ENCODE results near the gene PFDN5. TPM values are rescaled to one million over a fixed set of nuclear protein-coding genes. Genes with fewer than 3 reads are reported as not detected.

Gene PFDN5
- 277 TPM for polyA plus RNA-seq (2013, experiment 1 of 2)
- 277 TPM for polyA plus RNA-seq (2013, experiment 2 of 2)

DNA sequence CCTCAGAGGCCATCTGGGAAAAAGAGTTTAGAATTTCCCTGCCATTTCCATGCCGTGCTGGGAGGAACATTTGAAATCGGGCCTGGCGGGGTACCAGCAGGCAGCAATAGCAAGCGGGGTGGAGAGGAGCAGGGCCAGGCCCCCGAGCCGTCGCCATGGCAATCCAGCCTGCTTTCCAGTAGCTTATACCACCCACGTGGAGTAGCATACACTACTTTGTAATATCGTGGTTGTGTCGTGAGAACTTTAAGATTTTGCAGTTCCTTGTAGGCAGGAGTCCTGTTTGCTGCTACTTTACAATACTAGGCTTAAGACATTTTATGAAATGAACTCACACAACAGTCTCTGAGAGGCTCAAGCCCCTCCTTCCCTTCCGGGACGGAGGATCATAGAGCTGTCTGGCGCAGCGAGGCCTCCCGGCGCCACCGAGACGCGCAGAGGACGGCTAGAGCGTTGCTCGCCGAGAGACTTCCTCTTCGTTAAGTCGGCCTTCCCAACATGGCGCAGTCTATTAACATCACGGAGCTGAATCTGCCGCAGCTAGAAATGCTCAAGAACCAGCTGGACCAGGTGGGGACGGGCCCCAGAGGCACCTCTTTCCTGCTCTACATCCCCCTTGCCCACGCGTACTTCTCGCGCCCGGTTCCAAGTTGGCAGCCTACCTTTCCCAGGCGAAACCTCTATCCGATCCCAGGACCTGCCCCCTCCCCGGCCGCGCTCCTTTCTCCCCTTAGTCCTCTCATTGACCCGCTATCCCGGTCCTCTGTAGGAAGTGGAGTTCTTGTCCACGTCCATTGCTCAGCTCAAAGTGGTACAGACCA lies at the start of gene PFDN5:
Gene PFDN5, plus strand, starts transcription at position 473 of the 821 bp plus-strand sequence. Its CDS starts 26 bp downstream, at position 499.
- Histone ChIP-seq H3K79me1 (ENCODE audit: low read length) (peaks cover 10% of the 10 kb centered on the region), H3K4ac (ENCODE audit: low read depth, low read length) (peak within 1 kb of the TSS; percentile 25), H3K9ac (ENCODE audit: low read length) (peak within 1 kb of the TSS; percentile 78), H3K23ac (ENCODE audit: low read length) (peak within 1 kb of the TSS; percentile 68), H3K36me3 (ENCODE audit: control insufficient read depth, insufficient read depth, low read length) (peaks cover 10% of the 10 kb centered on the region), H2BK15ac (replicated peaks; ENCODE audit: low read depth) (no peak within 1 kb of the TSS), H2BK120ac (ENCODE audit: low read depth, low read length) (no peak within 1 kb of the TSS), H4K8ac (ENCODE audit: low read depth, low read length) (no peak within 1 kb of the TSS), H3K79me2 (ENCODE audit: control insufficient read depth, insufficient read depth, low read length) (peaks cover 16% of the 10 kb centered on the region), H3K4me1 (ENCODE audit: control insufficient read depth, low read depth, low read length) (peaks cover 4% of the 10 kb centered on the region), H3K18ac (ENCODE audit: low read length) (no peak within 1 kb of the TSS), H4K5ac (ENCODE audit: low read length) (no peak within 1 kb of the TSS), H3K27ac (ENCODE audit: low read depth, low read length) (peak within 1 kb of the TSS; percentile 19), H3K56ac (ENCODE audit: low read length) (peak within 1 kb of the TSS; percentile 92), H3K4me3 (ENCODE audit: low read length) (peak within 1 kb of the TSS; percentile 49), H3K27me3 (ENCODE audit: insufficient read depth, low read length, poor library complexity) (no peaks in the 10 kb centered on the region), H2AK5ac (ENCODE audit: low read length) (peak within 1 kb of the TSS; percentile 13), H2BK5ac (ENCODE audit: low read length) (peak within 1 kb of the TSS; percentile 57), H3K4me2 (ENCODE audit: low read length) (peak within 1 kb of the TSS; percentile 99)
- no CpG with 5 or more reads among the region's 42 CpGs for WGBS (ENCODE audit: extremely low coverage, insufficient coverage, low lambda C conversion rate)
- peak; percentile 95 for DNase-seq

DNA sequence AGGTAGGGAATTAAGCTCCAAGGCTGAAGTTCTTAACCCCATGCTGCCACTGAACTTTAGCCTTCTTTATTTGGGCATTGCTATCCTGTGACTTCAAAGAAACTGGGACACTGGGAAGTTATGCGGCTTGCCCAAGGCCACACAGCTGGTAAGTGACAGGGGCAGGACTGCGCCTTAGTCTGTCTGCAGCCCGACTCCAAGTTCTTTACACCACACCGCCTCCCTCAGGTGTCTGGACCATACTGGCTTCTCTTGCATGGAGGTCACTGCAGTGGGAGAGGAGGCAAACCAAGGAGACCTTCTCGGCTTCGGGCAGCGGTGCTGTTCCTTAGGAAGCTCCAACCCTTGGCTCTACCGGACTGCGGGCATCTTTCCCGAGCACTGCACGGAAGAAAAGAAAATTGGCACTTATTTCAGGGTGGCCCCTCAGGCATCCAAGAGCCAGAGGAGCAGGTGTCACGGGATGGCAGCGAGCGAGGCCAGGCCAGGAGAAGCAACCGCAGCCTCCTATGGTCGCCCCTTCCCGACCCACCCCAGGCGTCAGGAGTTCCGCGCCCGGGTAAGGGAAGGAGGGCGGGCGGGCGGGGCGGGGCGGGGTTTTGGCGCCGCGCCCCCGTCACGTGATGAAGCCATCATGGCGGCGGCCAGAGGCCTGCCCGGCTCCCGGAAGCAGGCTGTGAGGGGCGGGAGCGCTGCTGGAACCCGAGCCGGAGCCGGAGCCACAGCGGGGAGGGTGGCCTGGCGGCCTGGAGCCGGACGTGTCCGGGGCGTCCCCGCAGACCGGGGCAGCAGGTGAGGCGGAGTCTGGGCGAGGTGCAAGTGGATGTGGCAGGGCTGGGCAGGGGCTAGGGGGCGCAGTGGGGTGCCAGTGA lies 43.6 kb upstream of the PFDN5 start:
- Histone ChIP-seq H3K4ac (ENCODE audit: low read depth, low read length) (peak overlapping the region; percentile 41), H3K4me3 (ENCODE audit: low read length) (peak overlapping the region; percentile 91), H2BK5ac (ENCODE audit: low read length) (peak overlapping the region; percentile 55), H3K27me3 (ENCODE audit: insufficient read depth, low read length, poor library complexity) (no peaks in the 10 kb centered on the region), H4K8ac (ENCODE audit: low read depth, low read length) (no peak overlapping the region), H2BK15ac (replicated peaks; ENCODE audit: low read depth) (no peak overlapping the region), H3K56ac (ENCODE audit: low read length) (peak overlapping the region; percentile 88), H3K4me2 (ENCODE audit: low read length) (peak overlapping the region; percentile 92), H3K18ac (ENCODE audit: low read length) (peak overlapping the region; percentile 75), H3K4me1 (ENCODE audit: control insufficient read depth, low read depth, low read length) (no peaks in the 10 kb centered on the region), H3K27ac (ENCODE audit: low read depth, low read length) (peak overlapping the region; percentile 57), H3K79me2 (ENCODE audit: control insufficient read depth, insufficient read depth, low read length) (no peaks in the 10 kb centered on the region), H4K5ac (ENCODE audit: low read length) (no peak overlapping the region), H3K79me1 (ENCODE audit: low read length) (peaks cover 11% of the 10 kb centered on the region), H2BK120ac (ENCODE audit: low read depth, low read length) (no peak overlapping the region), H2AK5ac (ENCODE audit: low read length) (no peak overlapping the region), H3K36me3 (ENCODE audit: control insufficient read depth, insufficient read depth, low read length) (peaks cover 1% of the 10 kb centered on the region), H3K23ac (ENCODE audit: low read length) (no peak overlapping the region), H3K9ac (ENCODE audit: low read length) (peak overlapping the region; percentile 93)
- DNase-seq = peak; percentile 94
- WGBS (ENCODE audit: extremely low coverage, insufficient coverage, low lambda C conversion rate) = no CpG with 5 or more reads among the region's 51 CpGs

DNA sequence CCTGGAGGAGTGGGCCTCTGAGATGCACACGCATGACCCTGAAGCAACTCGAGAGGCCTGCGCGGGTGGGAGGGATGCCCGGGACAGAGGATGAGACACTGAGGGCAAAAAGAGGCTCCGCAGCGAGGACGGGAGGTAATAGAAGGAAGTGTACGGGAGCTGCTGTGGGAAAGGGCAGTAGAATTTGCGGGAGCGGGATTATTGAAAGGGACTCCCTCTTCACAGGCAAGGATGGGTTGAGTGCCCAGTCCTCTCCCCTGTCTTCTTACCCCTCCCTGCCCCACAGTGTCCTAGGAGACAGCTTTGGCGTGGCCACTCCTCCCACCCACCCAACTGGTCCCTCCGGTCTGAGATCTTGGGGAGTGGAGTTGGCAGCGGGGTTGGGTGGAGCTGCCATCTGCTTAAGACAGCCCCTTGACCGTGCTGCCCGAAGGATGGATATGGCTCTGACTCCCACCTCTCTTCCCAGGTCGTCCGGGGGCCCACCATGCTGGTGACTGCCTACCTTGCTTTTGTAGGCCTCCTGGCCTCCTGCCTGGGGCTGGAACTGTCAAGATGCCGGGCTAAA lies 42.9 kb upstream of the PFDN5 start:
- peak overlapping the region; percentile 75 for H3K18ac ChIP-seq (ENCODE audit: low read length)
- no peak overlapping the region for H3K23ac ChIP-seq (ENCODE audit: low read length)
- peak overlapping the region; percentile 47 for H3K27ac ChIP-seq (ENCODE audit: low read depth, low read length)
- H2BK5ac ChIP-seq (ENCODE audit: low read length) = no peak overlapping the region
- peaks cover 1% of the 10 kb centered on the region for H3K36me3 ChIP-seq (ENCODE audit: control insufficient read depth, insufficient read depth, low read length)
- H2BK120ac ChIP-seq (ENCODE audit: low read depth, low read length) = no peak overlapping the region
- peak overlapping the region; percentile 41 for H3K4ac ChIP-seq (ENCODE audit: low read depth, low read length)
- peak overlapping the region; percentile 85 for H3K56ac ChIP-seq (ENCODE audit: low read length)
- H3K9ac ChIP-seq (ENCODE audit: low read length) = peak overlapping the region; percentile 93
- peak overlapping the region; percentile 2 for H2AK5ac ChIP-seq (ENCODE audit: low read length)
- peak overlapping the region; percentile 91 for H3K4me3 ChIP-seq (ENCODE audit: low read length)
- no peaks in the 10 kb centered on the region for H3K27me3 ChIP-seq (ENCODE audit: insufficient read depth, low read length, poor library complexity)
- no peaks in the 10 kb centered on the region for H3K79me2 ChIP-seq (ENCODE audit: control insufficient read depth, insufficient read depth, low read length)
- no peak overlapping the region for H4K5ac ChIP-seq (ENCODE audit: low read length)
- no peaks in the 10 kb centered on the region for H3K4me1 ChIP-seq (ENCODE audit: control insufficient read depth, low read depth, low read length)
- no CpG with 5 or more reads among the region's 19 CpGs for WGBS (ENCODE audit: extremely low coverage, insufficient coverage, low lambda C conversion rate)
- H2BK15ac ChIP-seq (replicated peaks; ENCODE audit: low read depth) = no peak overlapping the region
- peaks cover 11% of the 10 kb centered on the region for H3K79me1 ChIP-seq (ENCODE audit: low read length)
- H3K4me2 ChIP-seq (ENCODE audit: low read length) = peak overlapping the region; percentile 92
- no peak overlapping the region for H4K8ac ChIP-seq (ENCODE audit: low read depth, low read length)
- no peak for DNase-seq

DNA sequence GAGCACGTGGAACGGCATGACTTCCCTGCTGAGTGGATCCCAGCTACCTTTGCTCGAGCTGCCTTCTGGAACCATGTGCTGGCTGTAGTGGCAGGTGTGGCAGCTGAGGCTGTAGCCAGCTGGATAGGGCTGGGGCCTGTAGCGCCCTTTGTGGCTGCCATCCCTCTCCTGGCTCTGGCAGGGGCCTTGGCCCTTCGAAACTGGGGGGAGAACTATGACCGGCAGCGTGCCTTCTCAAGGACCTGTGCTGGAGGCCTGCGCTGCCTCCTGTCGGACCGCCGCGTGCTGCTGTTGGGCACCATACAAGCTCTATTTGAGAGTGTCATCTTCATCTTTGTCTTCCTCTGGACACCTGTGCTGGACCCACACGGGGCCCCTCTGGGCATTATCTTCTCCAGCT lies 42.0 kb upstream of the PFDN5 start:
- Histone ChIP-seq H3K79me2 (ENCODE audit: control insufficient read depth, insufficient read depth, low read length) (no peaks in the 10 kb centered on the region), H2AK5ac (ENCODE audit: low read length) (no peak overlapping the region), H3K36me3 (ENCODE audit: control insufficient read depth, insufficient read depth, low read length) (peaks cover 1% of the 10 kb centered on the region), H2BK15ac (replicated peaks; ENCODE audit: low read depth) (no peak overlapping the region), H3K9ac (ENCODE audit: low read length) (peak overlapping the region; percentile 93), H3K23ac (ENCODE audit: low read length) (peak overlapping the region; percentile 24), H3K4ac (ENCODE audit: low read depth, low read length) (no peak overlapping the region), H3K79me1 (ENCODE audit: low read length) (peaks cover 11% of the 10 kb centered on the region), H3K27me3 (ENCODE audit: insufficient read depth, low read length, poor library complexity) (no peaks in the 10 kb centered on the region), H4K8ac (ENCODE audit: low read depth, low read length) (no peak overlapping the region), H3K27ac (ENCODE audit: low read depth, low read length) (no peak overlapping the region), H3K18ac (ENCODE audit: low read length) (no peak overlapping the region), H2BK5ac (ENCODE audit: low read length) (no peak overlapping the region), H3K4me1 (ENCODE audit: control insufficient read depth, low read depth, low read length) (no peaks in the 10 kb centered on the region), H4K5ac (ENCODE audit: low read length) (no peak overlapping the region), H3K56ac (ENCODE audit: low read length) (peak overlapping the region; percentile 25), H2BK120ac (ENCODE audit: low read depth, low read length) (no peak overlapping the region), H3K4me3 (ENCODE audit: low read length) (no peak overlapping the region), H3K4me2 (ENCODE audit: low read length) (no peak overlapping the region)
- DNase-seq = no peak
- WGBS (ENCODE audit: extremely low coverage, insufficient coverage, low lambda C conversion rate) = no CpG with 5 or more reads among the region's 13 CpGs

DNA sequence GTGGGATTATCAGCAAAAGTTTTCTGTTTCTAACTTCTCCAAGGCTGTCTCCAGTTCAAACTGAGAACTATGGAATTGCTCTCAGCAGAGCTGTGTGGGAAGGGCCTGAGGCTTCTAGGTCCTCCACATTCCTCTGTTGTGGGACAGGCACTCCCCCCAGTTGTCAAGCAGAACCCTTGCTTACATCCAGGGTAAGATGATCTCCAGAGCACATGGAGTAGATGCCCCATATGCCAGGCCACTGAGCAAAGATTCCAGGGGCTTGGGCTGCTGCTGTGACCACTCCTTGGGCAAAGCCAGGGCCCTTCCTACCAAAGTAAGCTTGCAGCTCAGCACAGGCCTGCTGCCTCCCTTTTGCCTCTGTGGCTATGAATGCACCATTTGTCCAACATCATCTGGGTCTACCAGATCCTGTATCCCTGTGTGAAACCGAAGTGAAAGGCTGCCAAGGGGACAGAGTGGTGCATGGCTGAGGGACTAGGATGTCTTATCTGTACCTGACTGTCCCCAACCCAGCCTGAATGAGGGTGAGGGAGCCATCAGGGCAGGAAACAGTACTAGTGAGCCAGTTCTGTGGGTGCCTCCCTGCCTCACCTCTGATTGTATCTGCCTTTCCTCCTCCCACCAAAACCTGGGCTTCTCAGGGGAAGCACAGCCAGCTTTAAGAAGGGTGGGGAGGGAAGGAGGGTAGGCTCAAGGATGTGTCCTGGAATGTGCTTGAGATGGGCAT lies 40.4 kb upstream of the PFDN5 start:
- Histone ChIP-seq H4K5ac (ENCODE audit: low read length) (no peak overlapping the region), H2BK15ac (replicated peaks; ENCODE audit: low read depth) (no peak overlapping the region), H2AK5ac (ENCODE audit: low read length) (no peak overlapping the region), H3K4me2 (ENCODE audit: low read length) (no peak overlapping the region), H3K79me2 (ENCODE audit: control insufficient read depth, insufficient read depth, low read length) (no peaks in the 10 kb centered on the region), H4K8ac (ENCODE audit: low read depth, low read length) (no peak overlapping the region), H3K27ac (ENCODE audit: low read depth, low read length) (no peak overlapping the region), H3K36me3 (ENCODE audit: control insufficient read depth, insufficient read depth, low read length) (peaks cover 1% of the 10 kb centered on the region), H2BK120ac (ENCODE audit: low read depth, low read length) (no peak overlapping the region), H3K79me1 (ENCODE audit: low read length) (peaks cover 11% of the 10 kb centered on the region), H3K9ac (ENCODE audit: low read length) (no peak overlapping the region), H3K18ac (ENCODE audit: low read length) (no peak overlapping the region), H3K4me1 (ENCODE audit: control insufficient read depth, low read depth, low read length) (no peaks in the 10 kb centered on the region), H3K4ac (ENCODE audit: low read depth, low read length) (no peak overlapping the region), H3K23ac (ENCODE audit: low read length) (no peak overlapping the region), H2BK5ac (ENCODE audit: low read length) (no peak overlapping the region), H3K4me3 (ENCODE audit: low read length) (no peak overlapping the region), H3K27me3 (ENCODE audit: insufficient read depth, low read length, poor library complexity) (no peaks in the 10 kb centered on the region), H3K56ac (ENCODE audit: low read length) (no peak overlapping the region)
- DNase-seq = no peak
- no CpG with 5 or more reads among the region's 1 CpG for WGBS (ENCODE audit: extremely low coverage, insufficient coverage, low lambda C conversion rate)
